SU-DHL-6 (cell line): Measurements from ENCODE around the gene ITFG2.

Experiments used
- H2AFZ ChIP-seq: fragments of 200-600 bp; sonication (generic); 2 replicates; pipeline ENCODE4 v1.6.1; 2014; ENCODE audit warnings: low read depth, mild to moderate bottlenecking, moderate library complexity, mixed read lengths, antibody characterized with exemption, low read length; ENCODE audit not compliant: severe bottlenecking
- H3F3A ChIP-seq: fragments of 200-600 bp; shearing (Covaris generic); 2 replicates; pipeline ENCODE4 v1.6.0; 2016; ENCODE audit warnings: antibody characterized with exemption, mild to moderate bottlenecking; ENCODE audit not compliant: insufficient read depth
- H3K27ac ChIP-seq: fragments of 200-600 bp; sonication (generic); 2 replicates; pipeline ENCODE4 v1.5.1; 2016; ENCODE audit warnings: low read depth, mild to moderate bottlenecking, low read length, moderate library complexity, mixed read lengths
- H3K27me3 ChIP-seq: fragments of 200-600 bp; sonication (generic), shearing (Covaris generic); 2 replicates; pipeline ENCODE4 v1.6.0; 2014; ENCODE audit warnings: mild to moderate bottlenecking, low read length
- H3K36me3 ChIP-seq: fragments of 200-600 bp; sonication (generic); 2 replicates; pipeline ENCODE4 v1.6.1; 2014; ENCODE audit warnings: mild to moderate bottlenecking, low read length, mixed read lengths
- H3K4me2 ChIP-seq: fragments of 300-600, 200-600 bp; shearing (Covaris generic), sonication (generic); 2 replicates; pipeline ENCODE4 v1.6.0; 2014; ENCODE audit warnings: low read length, low read depth, mild to moderate bottlenecking; ENCODE audit not compliant: poor library complexity, severe bottlenecking
- H3K4me3 ChIP-seq: fragments of 200-600 bp; sonication (generic); 2 replicates; pipeline ENCODE4 v1.5.1; 2014; ENCODE audit warnings: antibody characterized with exemption, low read length, mild to moderate bottlenecking, mixed read lengths; ENCODE audit not compliant: insufficient read depth, poor library complexity, severe bottlenecking
- H3K79me2 ChIP-seq: fragments of 200-600 bp; sonication (generic); 2 replicates; pipeline ENCODE4 v1.6.1; 2014; ENCODE audit warnings: mild to moderate bottlenecking, low read length, moderate library complexity; ENCODE audit not compliant: insufficient read depth
- H3K9ac ChIP-seq: fragments of 200-600 bp; sonication (generic); 2 replicates; pipeline ENCODE4 v1.7.0; 2014; ENCODE audit warnings: mild to moderate bottlenecking, low read length
- H3K9me2 ChIP-seq: fragments of 200-600 bp; sonication (generic); replicated peaks from 2 replicates; pipeline ENCODE4 v1.6.1; 2014; ENCODE audit warnings: low read length; ENCODE audit not compliant: insufficient read depth
- H3K9me3 ChIP-seq: fragments of 200-600 bp; sonication (generic); 2 replicates; pipeline ENCODE4 v1.6.1; 2014; ENCODE audit warnings: low read length, mixed read lengths; ENCODE audit not compliant: insufficient read depth
- H4K20me1 ChIP-seq: fragments of 200-600 bp; sonication (generic); 2 replicates; pipeline ENCODE4 v1.6.1; 2014; ENCODE audit warnings: low read depth, mild to moderate bottlenecking, antibody characterized with exemption, low read length, moderate library complexity, mixed read lengths
- CTCF ChIP-seq: fragments of 200-600 bp; sonication (generic); IDR thresholded peaks from one replicate; pipeline ENCODE4 v1.5.1; 2017; ENCODE audit warnings: antibody characterized with exemption, mild to moderate bottlenecking, low read length, moderate library complexity; ENCODE audit not compliant: insufficient read depth, poor library complexity, severe bottlenecking
- EZH2phosphoT487 ChIP-seq: fragments of 200-600 bp; sonication (generic), shearing (Covaris generic); conservative IDR thresholded peaks from 2 replicates; pipeline ENCODE4 v1.6.1; 2018; ENCODE audit warnings: mild to moderate bottlenecking, antibody characterized with exemption, low read length, moderate library complexity, mixed read lengths

ITFG2 gene

GRCh38 chr12:2823483-2823882 is 11.0 kb downstream of the ITFG2 start:
- no peak overlapping the region for H2AFZ ChIP-seq
- H3K4me2 ChIP-seq = no peak overlapping the region
- H3K9me2 ChIP-seq = no peaks in the 10 kb centered on the region
- no peaks in the 10 kb centered on the region for H3K27me3 ChIP-seq
- TF ChIP-seq EZH2phosphoT487 (no peak), CTCF (no peak)
- H3K36me3 ChIP-seq = no peaks in the 10 kb centered on the region
- no peaks in the 10 kb centered on the region for H3K79me2 ChIP-seq
- H3K9ac ChIP-seq = no peak overlapping the region
- H3F3A ChIP-seq = no peaks in the 10 kb centered on the region
- H3K27ac ChIP-seq = no peak overlapping the region
- no peaks in the 10 kb centered on the region for H4K20me1 ChIP-seq
- no peak overlapping the region for H3K4me3 ChIP-seq
- no peaks in the 10 kb centered on the region for H3K9me3 ChIP-seq

- Histone ChIP-seq H3K27ac (no peak overlapping the region), H3K4me2 (no peak overlapping the region), H3K27me3 (no peaks in the 10 kb centered on the region), H3K36me3 (no peaks in the 10 kb centered on the region), H3K9ac (no peak overlapping the region), H3F3A (no peaks in the 10 kb centered on the region), H3K9me3 (no peaks in the 10 kb centered on the region), H3K79me2 (no peaks in the 10 kb centered on the region), H2AFZ (no peak overlapping the region), H3K9me2 (no peaks in the 10 kb centered on the region), H4K20me1 (no peaks in the 10 kb centered on the region), H3K4me3 (no peak overlapping the region)
- no peak for TF ChIP-seq EZH2phosphoT487
- TF ChIP-seq CTCF = no peak
Observed at GRCh38 chr12:2824541-2824940, 12.1 kb downstream of the ITFG2 start.

- H3K9me3 ChIP-seq = no peaks in the 10 kb centered on the region
- H2AFZ ChIP-seq = no peak overlapping the region
- no peaks in the 10 kb centered on the region for H3K79me2 ChIP-seq
- no peaks in the 10 kb centered on the region for H3K36me3 ChIP-seq
- no peaks in the 10 kb centered on the region for H4K20me1 ChIP-seq
- H3K27ac ChIP-seq = no peak overlapping the region
- H3F3A ChIP-seq = no peaks in the 10 kb centered on the region
- no peak overlapping the region for H3K4me3 ChIP-seq
- no peaks in the 10 kb centered on the region for H3K27me3 ChIP-seq
- H3K9me2 ChIP-seq = no peaks in the 10 kb centered on the region
- no peak overlapping the region for H3K9ac ChIP-seq
- TF ChIP-seq EZH2phosphoT487 (no peak), CTCF (no peak)
- H3K4me2 ChIP-seq = no peak overlapping the region
Observed at GRCh38 chr12:2825132-2825531, 12.7 kb downstream of the ITFG2 start.

- Histone ChIP-seq H4K20me1 (no peaks in the 10 kb centered on the region), H3K4me2 (no peak overlapping the region), H3K27me3 (no peaks in the 10 kb centered on the region), H3K9me3 (no peaks in the 10 kb centered on the region), H3K4me3 (no peak overlapping the region), H3F3A (no peaks in the 10 kb centered on the region), H3K36me3 (no peaks in the 10 kb centered on the region), H3K9ac (no peak overlapping the region), H2AFZ (no peak overlapping the region), H3K79me2 (no peaks in the 10 kb centered on the region), H3K9me2 (no peaks in the 10 kb centered on the region), H3K27ac (no peak overlapping the region)
- TF ChIP-seq CTCF (no peak), EZH2phosphoT487 (no peak)
Observed at GRCh38 chr12:2826036-2826435, 13.6 kb downstream of the ITFG2 start.
